Liver (tissue), 3 donors: ENCODE data around the gene FOXN4.

ENCODE experiments used
- CTCF ChIP-seq: fragments of 150-350 bp; IDR thresholded peaks from 2 replicates; pipeline ENCODE4 v1.5.1; 2017; ENCODE audit warnings: improper control_type of control experiment, low read depth, low read length; ENCODE audit not compliant: missing input control
- EGR1 ChIP-seq, 2 donors: IDR thresholded peaks; 2 replicates each; pipeline ENCODE4 v1.6.1; 2016 to 2018; ENCODE audit warnings: antibody characterized with exemption in 2 of 2, low read depth in 2 of 2
- JUND ChIP-seq, 2 donors: IDR thresholded peaks; 2 replicates each; pipeline ENCODE4 v1.6.1; 2016; ENCODE audit warnings: antibody characterized with exemption in 2 of 2
- MAX ChIP-seq: IDR thresholded peaks from 2 replicates; pipeline ENCODE4 v1.6.1; 2016; ENCODE audit warnings: antibody characterized with exemption
- RAD21 ChIP-seq, 2 donors: IDR thresholded peaks; 2 replicates each; pipeline ENCODE4 v1.6.1; 2016; ENCODE audit warnings: antibody characterized with exemption in 2 of 2, mild to moderate bottlenecking in 2 of 2
- TAF1 ChIP-seq: conservative IDR thresholded peaks from 2 replicates; pipeline ENCODE4 v1.6.1; 2016; ENCODE audit warnings: antibody characterized with exemption, mild to moderate bottlenecking
- YY1 ChIP-seq: IDR thresholded peaks from 2 replicates; pipeline ENCODE4 v1.6.1; 2016; ENCODE audit warnings: antibody characterized with exemption, mild to moderate bottlenecking
- ZBTB33 ChIP-seq: IDR thresholded peaks from 2 replicates; pipeline ENCODE4 v1.6.1; 2016; ENCODE audit warnings: antibody characterized with exemption
- TF ChIP-seq, protein P1 (sequence below): IDR thresholded peaks from 2 replicates; pipeline ENCODE4 v1.6.1; 2016; ENCODE audit warnings: antibody characterized with exemption, mild to moderate bottlenecking
- TF ChIP-seq, protein P2 (sequence below): IDR thresholded peaks from 2 replicates; pipeline ENCODE4 v1.6.1; 2016; ENCODE audit warnings: antibody characterized with exemption
- donor health status: healthy.
- donor health status: healthy.

DNA sequence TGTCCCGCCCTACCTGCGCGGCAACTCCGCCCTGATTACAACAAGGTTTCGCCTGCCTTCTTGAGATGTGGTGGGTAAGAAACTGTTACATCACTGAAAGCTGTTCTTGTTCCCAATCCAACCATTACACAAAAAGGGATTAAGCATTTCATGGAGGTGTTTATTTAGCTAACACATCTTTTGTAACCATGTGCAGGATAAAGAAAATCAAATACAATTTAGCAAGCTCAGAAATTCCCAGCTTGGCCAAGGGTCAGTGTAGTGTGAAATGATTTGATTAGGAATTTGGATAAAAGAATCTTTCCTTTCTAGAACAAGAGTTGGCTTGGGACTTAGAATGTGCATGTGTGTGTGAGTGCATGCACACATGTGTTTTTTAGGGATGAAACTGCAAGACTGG, 6.3 kb downstream of the FOXN4 start:
- no peak for TF ChIP-seq CTCF
- TF ChIP-seq EGR1 (IDR thresholded peaks at IDR 0.05; ENCODE audit: low read depth in 2 of 2) = no peak
- no peak for TF ChIP-seq MAX
- no peak for TF ChIP-seq JUND (IDR thresholded peaks at IDR 0.05)
- TF ChIP-seq, protein P1, sequence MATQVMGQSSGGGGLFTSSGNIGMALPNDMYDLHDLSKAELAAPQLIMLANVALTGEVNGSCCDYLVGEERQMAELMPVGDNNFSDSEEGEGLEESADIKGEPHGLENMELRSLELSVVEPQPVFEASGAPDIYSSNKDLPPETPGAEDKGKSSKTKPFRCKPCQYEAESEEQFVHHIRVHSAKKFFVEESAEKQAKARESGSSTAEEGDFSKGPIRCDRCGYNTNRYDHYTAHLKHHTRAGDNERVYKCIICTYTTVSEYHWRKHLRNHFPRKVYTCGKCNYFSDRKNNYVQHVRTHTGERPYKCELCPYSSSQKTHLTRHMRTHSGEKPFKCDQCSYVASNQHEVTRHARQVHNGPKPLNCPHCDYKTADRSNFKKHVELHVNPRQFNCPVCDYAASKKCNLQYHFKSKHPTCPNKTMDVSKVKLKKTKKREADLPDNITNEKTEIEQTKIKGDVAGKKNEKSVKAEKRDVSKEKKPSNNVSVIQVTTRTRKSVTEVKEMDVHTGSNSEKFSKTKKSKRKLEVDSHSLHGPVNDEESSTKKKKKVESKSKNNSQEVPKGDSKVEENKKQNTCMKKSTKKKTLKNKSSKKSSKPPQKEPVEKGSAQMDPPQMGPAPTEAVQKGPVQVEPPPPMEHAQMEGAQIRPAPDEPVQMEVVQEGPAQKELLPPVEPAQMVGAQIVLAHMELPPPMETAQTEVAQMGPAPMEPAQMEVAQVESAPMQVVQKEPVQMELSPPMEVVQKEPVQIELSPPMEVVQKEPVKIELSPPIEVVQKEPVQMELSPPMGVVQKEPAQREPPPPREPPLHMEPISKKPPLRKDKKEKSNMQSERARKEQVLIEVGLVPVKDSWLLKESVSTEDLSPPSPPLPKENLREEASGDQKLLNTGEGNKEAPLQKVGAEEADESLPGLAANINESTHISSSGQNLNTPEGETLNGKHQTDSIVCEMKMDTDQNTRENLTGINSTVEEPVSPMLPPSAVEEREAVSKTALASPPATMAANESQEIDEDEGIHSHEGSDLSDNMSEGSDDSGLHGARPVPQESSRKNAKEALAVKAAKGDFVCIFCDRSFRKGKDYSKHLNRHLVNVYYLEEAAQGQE = no peak
- TF ChIP-seq, protein P2, sequence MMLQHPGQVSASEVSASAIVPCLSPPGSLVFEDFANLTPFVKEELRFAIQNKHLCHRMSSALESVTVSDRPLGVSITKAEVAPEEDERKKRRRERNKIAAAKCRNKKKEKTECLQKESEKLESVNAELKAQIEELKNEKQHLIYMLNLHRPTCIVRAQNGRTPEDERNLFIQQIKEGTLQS = no peak
- no peak for TF ChIP-seq TAF1
- peak in 1 of 2 donors; percentile 4 for TF ChIP-seq RAD21 (IDR thresholded peaks at IDR 0.05)
- TF ChIP-seq ZBTB33 = no peak
- TF ChIP-seq YY1 = no peak
